Neural crest cell (in vitro differentiated cells): ENCODE measurements around the gene POR. TPM values are rescaled to one million over a fixed set of nuclear protein-coding genes. Genes with fewer than 3 reads are reported as not detected.

ENCODE experiments used
- DNase-seq: peaks from one replicate; pipeline ENCODE4 v3.0.0; 2021; ENCODE audit warnings: low read depth, mixed read lengths, low spot score
- H3K27ac Mint-ChIP-seq: one replicate; pipeline ENCODE4 v1.8.0; 2021; ENCODE audit warnings: mild to moderate bottlenecking, mixed read lengths; ENCODE audit not compliant: unreplicated experiment
- H3K27me3 Mint-ChIP-seq: 2 replicates; pipeline ENCODE4 v1.8.0; 2021; ENCODE audit warnings: low read depth, mild to moderate bottlenecking, mixed read lengths
- H3K36me3 Mint-ChIP-seq: 2 replicates; pipeline ENCODE4 v1.8.0; 2021; ENCODE audit warnings: low read depth, mild to moderate bottlenecking, mixed read lengths
- H3K4me1 Mint-ChIP-seq: 2 replicates; pipeline ENCODE4 v1.8.0; 2021; ENCODE audit warnings: mixed read lengths
- H3K4me3 Mint-ChIP-seq: one replicate; pipeline ENCODE4 v1.8.0; 2021; ENCODE audit warnings: mild to moderate bottlenecking, mixed read lengths
- H3K9me3 Mint-ChIP-seq: 2 replicates; pipeline ENCODE4 v1.8.0; 2021; ENCODE audit warnings: mixed read lengths
- CTCF ChIP-seq: fragments of 200-600 bp; sonication (generic); conservative IDR thresholded peaks from 2 replicates; pipeline ENCODE4 v1.5.0; 2021; ENCODE audit warnings: antibody characterized with exemption, mild to moderate bottlenecking
- total RNA-seq: library from RNA; stranded (reverse); gene quantifications from 2 replicates; pipeline ENCODE4 v1.2.1, GENCODE V29; 2021

POR gene
- total RNA-seq, 1 donor from 2014 or later = 126 TPM

- no peaks in the 10 kb centered on the region for H3K27me3 Mint-ChIP-seq
- no peak for DNase-seq
- no peak overlapping the region for H3K4me3 Mint-ChIP-seq
- H3K4me1 Mint-ChIP-seq = peaks cover 4% of the 10 kb centered on the region
- H3K27ac Mint-ChIP-seq = no peak overlapping the region
- peaks cover 3% of the 10 kb centered on the region for H3K36me3 Mint-ChIP-seq
- H3K9me3 Mint-ChIP-seq = no peaks in the 10 kb centered on the region
- TF ChIP-seq CTCF = no peak
Measured at GRCh38 chr7:75981203-75981452, 66.2 kb downstream of the POR start.

GRCh38 chr7:75981453-75982305 lies 66.7 kb downstream of the POR start:
- Mint-ChIP-seq H3K27me3 (no peaks in the 10 kb centered on the region), H3K9me3 (no peaks in the 10 kb centered on the region), H3K27ac (no peak overlapping the region), H3K36me3 (peaks cover 4% of the 10 kb centered on the region), H3K4me3 (no peak overlapping the region), H3K4me1 (peaks cover 4% of the 10 kb centered on the region)
- no peak for DNase-seq
- no peak for TF ChIP-seq CTCF

- Mint-ChIP-seq H3K4me3 (no peak overlapping the region), H3K27me3 (no peaks in the 10 kb centered on the region), H3K36me3 (peaks cover 8% of the 10 kb centered on the region), H3K4me1 (peaks cover 4% of the 10 kb centered on the region), H3K27ac (no peak overlapping the region), H3K9me3 (no peaks in the 10 kb centered on the region)
- DNase-seq = no peak
- TF ChIP-seq CTCF = no peak
Measured at GRCh38 chr7:75982306-75983064, 67.5 kb downstream of the POR start.

- Mint-ChIP-seq H3K27me3 (no peaks in the 10 kb centered on the region), H3K9me3 (no peaks in the 10 kb centered on the region)
Measured at GRCh38 chr7:75983471-75984129, 68.6 kb downstream of the POR start.

More at GRCh38 chr7:75983471-75984129, 68.6 kb downstream of the POR start:
- DNase-seq = no peak
- Mint-ChIP-seq H3K36me3 (peaks cover 8% of the 10 kb centered on the region), H3K27ac (no peak overlapping the region), H3K4me3 (no peak overlapping the region), H3K4me1 (peaks cover 4% of the 10 kb centered on the region)
- TF ChIP-seq CTCF = no peak
